SK-N-SH treated with all-trans-retinoic acid at 6 μM for 48 hours (cell line): ENCODE results near the gene IYD.

Experiments used
- BACH2 ChIP-seq: fragments of 250-450 bp; sonication (Bioruptor Pico); IDR thresholded peaks from 2 replicates; pipeline ENCODE4 v1.9.0; 2021; ENCODE audit warnings: mild to moderate bottlenecking, borderline replicate concordance
- OSR1 ChIP-seq: fragments of 250-450 bp; sonication (Bioruptor Pico); IDR thresholded peaks from 2 replicates; pipeline ENCODE4 v1.8.0; 2022; ENCODE audit warnings: moderate library complexity, mild to moderate bottlenecking, inconsistent platforms
- RARB ChIP-seq: fragments of 250-450 bp; sonication (Bioruptor Pico); IDR thresholded peaks from 2 replicates; pipeline ENCODE4 v1.8.0; 2021; ENCODE audit warnings: mild to moderate bottlenecking, moderate library complexity
- SNAI2 ChIP-seq: fragments of 250-450 bp; sonication (Bioruptor Pico); IDR thresholded peaks from 2 replicates; pipeline ENCODE4 v1.5.0; 2020; ENCODE audit warnings: mild to moderate bottlenecking, moderate library complexity
- TOX ChIP-seq: fragments of 250-450 bp; sonication (Bioruptor Pico); IDR thresholded peaks from 2 replicates; pipeline ENCODE4 v1.8.0; 2021; ENCODE audit warnings: mild to moderate bottlenecking, moderate library complexity, borderline replicate concordance
- ZFP3 ChIP-seq: fragments of 250-450 bp; sonication (Bioruptor Pico); IDR thresholded peaks from 2 replicates; pipeline ENCODE4 v1.5.0; 2020; ENCODE audit warnings: mild to moderate bottlenecking, moderate library complexity
- ZFP30 ChIP-seq: fragments of 450-650 bp; formaldehyde crosslinking; IDR thresholded peaks from 2 replicates; pipeline ENCODE4 v1.5.0; 2022; ENCODE audit warnings: mild to moderate bottlenecking, moderate library complexity
- ZNF565 ChIP-seq: fragments of 450-650 bp; formaldehyde crosslinking; conservative IDR thresholded peaks from 2 replicates; pipeline ENCODE4 v1.5.0; 2020; ENCODE audit warnings: low read depth, mild to moderate bottlenecking, moderate library complexity
- ZNF70 ChIP-seq: fragments of 450-650 bp; formaldehyde crosslinking; IDR thresholded peaks from 2 replicates; pipeline ENCODE4 v1.5.0; 2020; ENCODE audit warnings: mild to moderate bottlenecking, moderate library complexity
- TF ChIP-seq, protein P1 (sequence below): fragments of 250-450 bp; sonication (Bioruptor Pico); IDR thresholded peaks from 2 replicates; pipeline ENCODE4 v1.5.1; 2020; ENCODE audit warnings: low read depth, mild to moderate bottlenecking, moderate library complexity
- TF ChIP-seq, protein P2 (sequence below): fragments of 250-450 bp; sonication (Bioruptor Pico); IDR thresholded peaks from 2 replicates; pipeline ENCODE4 v1.5.0; 2020; ENCODE audit warnings: mild to moderate bottlenecking, moderate library complexity
- TF ChIP-seq, protein P3 (sequence below): fragments of 250-450 bp; sonication (Bioruptor Pico); IDR thresholded peaks from 2 replicates; pipeline ENCODE4 v1.8.0; 2020; ENCODE audit warnings: mild to moderate bottlenecking, moderate library complexity, borderline replicate concordance

DNA sequence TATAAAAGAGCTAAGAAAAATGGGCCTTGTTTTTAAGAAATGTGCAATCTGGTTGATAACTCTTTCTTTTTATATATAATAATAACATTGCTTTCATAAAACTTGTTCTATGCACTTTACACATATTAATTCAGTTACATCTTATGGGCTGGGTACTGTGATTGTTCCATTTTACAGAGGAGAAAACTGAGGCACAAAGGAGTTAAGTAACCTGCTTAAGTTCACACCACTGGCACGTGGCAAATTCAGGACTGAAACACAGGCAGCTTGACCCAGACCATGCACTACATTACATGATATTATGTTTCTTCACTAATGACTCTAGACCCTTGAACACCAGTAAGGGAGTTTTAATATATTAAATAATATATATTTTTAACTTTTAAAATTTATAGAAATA lies 15.4 kb upstream of the IYD start:
- TF ChIP-seq, protein P1, sequence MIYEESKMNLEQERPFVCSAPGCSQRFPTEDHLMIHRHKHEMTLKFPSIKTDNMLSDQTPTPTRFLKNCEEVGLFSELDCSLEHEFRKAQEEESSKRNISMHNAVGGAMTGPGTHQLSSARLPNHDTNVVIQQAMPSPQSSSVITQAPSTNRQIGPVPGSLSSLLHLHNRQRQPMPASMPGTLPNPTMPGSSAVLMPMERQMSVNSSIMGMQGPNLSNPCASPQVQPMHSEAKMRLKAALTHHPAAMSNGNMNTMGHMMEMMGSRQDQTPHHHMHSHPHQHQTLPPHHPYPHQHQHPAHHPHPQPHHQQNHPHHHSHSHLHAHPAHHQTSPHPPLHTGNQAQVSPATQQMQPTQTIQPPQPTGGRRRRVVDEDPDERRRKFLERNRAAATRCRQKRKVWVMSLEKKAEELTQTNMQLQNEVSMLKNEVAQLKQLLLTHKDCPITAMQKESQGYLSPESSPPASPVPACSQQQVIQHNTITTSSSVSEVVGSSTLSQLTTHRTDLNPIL (CRISPR knock-in tag) = no peak
- TF ChIP-seq TOX (CRISPR knock-in tag) = no peak
- TF ChIP-seq SNAI2 = no peak
- TF ChIP-seq ZFP3 (CRISPR knock-in tag) = no peak
- TF ChIP-seq, protein P2, sequence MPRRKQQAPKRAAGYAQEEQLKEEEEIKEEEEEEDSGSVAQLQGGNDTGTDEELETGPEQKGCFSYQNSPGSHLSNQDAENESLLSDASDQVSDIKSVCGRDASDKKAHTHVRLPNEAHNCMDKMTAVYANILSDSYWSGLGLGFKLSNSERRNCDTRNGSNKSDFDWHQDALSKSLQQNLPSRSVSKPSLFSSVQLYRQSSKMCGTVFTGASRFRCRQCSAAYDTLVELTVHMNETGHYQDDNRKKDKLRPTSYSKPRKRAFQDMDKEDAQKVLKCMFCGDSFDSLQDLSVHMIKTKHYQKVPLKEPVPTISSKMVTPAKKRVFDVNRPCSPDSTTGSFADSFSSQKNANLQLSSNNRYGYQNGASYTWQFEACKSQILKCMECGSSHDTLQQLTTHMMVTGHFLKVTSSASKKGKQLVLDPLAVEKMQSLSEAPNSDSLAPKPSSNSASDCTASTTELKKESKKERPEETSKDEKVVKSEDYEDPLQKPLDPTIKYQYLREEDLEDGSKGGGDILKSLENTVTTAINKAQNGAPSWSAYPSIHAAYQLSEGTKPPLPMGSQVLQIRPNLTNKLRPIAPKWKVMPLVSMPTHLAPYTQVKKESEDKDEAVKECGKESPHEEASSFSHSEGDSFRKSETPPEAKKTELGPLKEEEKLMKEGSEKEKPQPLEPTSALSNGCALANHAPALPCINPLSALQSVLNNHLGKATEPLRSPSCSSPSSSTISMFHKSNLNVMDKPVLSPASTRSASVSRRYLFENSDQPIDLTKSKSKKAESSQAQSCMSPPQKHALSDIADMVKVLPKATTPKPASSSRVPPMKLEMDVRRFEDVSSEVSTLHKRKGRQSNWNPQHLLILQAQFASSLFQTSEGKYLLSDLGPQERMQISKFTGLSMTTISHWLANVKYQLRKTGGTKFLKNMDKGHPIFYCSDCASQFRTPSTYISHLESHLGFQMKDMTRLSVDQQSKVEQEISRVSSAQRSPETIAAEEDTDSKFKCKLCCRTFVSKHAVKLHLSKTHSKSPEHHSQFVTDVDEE (CRISPR knock-in tag) = no peak
- no peak for TF ChIP-seq BACH2 (CRISPR knock-in tag)
- TF ChIP-seq OSR1 (CRISPR knock-in tag) = no peak
- TF ChIP-seq, protein P3, sequence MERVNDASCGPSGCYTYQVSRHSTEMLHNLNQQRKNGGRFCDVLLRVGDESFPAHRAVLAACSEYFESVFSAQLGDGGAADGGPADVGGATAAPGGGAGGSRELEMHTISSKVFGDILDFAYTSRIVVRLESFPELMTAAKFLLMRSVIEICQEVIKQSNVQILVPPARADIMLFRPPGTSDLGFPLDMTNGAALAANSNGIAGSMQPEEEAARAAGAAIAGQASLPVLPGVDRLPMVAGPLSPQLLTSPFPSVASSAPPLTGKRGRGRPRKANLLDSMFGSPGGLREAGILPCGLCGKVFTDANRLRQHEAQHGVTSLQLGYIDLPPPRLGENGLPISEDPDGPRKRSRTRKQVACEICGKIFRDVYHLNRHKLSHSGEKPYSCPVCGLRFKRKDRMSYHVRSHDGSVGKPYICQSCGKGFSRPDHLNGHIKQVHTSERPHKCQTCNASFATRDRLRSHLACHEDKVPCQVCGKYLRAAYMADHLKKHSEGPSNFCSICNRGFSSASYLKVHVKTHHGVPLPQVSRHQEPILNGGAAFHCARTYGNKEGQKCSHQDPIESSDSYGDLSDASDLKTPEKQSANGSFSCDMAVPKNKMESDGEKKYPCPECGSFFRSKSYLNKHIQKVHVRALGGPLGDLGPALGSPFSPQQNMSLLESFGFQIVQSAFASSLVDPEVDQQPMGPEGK (CRISPR knock-in tag) = no peak
- no peak for TF ChIP-seq RARB (CRISPR knock-in tag)
- no peak for TF ChIP-seq ZNF565 (CRISPR knock-in tag)
- no peak for TF ChIP-seq ZFP30
- TF ChIP-seq ZNF70 (CRISPR knock-in tag) = no peak
